HG03354 (cell line): ENCODE data around the gene CDY2B.
"Not testable (repeated sequence)": the region's sequence is repeated elsewhere in the genome, so short reads cannot be mapped to it uniquely, and the experiment has no call there.

Experiments used
- ATAC-seq: cut with Tn5 transposase; IDR thresholded peaks from one replicate; pipeline ENCODE4 v1.9.1; 2021; ENCODE audit warnings: mild to moderate bottlenecking; ENCODE audit not compliant: unreplicated experiment, poor library complexity, severe bottlenecking

Gene CDY2B

GRCh38 chrY:17880120-17880519 lies at the start of gene CDY2B:
CDY2B (minus strand) TSS chrY:17880220; CDS start chrY:17879892, 328 bp downstream.
- not testable (repeated sequence) for ATAC-seq

GRCh38 chrY:17908009-17908408 lies 28.0 kb upstream of the CDY2B start:
- not testable (repeated sequence) for ATAC-seq

- not testable (repeated sequence) for ATAC-seq
Observed at GRCh38 chrY:17907351-17907750, 27.3 kb upstream of the CDY2B start.

- not testable (repeated sequence) for ATAC-seq
Observed at GRCh38 chrY:17881697-17882096, 1.7 kb upstream of the CDY2B start.

- ATAC-seq, result not testable (repeated sequence)
Observed at GRCh38 chrY:17876767-17877166, 3.3 kb downstream of the CDY2B start.

- ATAC-seq, result not testable (repeated sequence)
Observed at GRCh38 chrY:17875401-17875800, 4.6 kb downstream of the CDY2B start.

GRCh38 chrY:17871194-17871903 lies 8.7 kb downstream of the CDY2B start:
- not testable (repeated sequence) for ATAC-seq

GRCh38 chrY:17870737-17871136 lies 9.3 kb downstream of the CDY2B start:
- ATAC-seq, result not testable (repeated sequence)

- ATAC-seq, result not testable (repeated sequence)
Observed at GRCh38 chrY:17867850-17868249, 12.2 kb downstream of the CDY2B start.

- not testable (repeated sequence) for ATAC-seq
Observed at GRCh38 chrY:17860634-17861033, 19.4 kb downstream of the CDY2B start.

GRCh38 chrY:17856963-17857848 lies 22.8 kb downstream of the CDY2B start:
- not testable (repeated sequence) for ATAC-seq

- ATAC-seq, result not testable (repeated sequence)
Observed at GRCh38 chrY:17856508-17856907, 23.5 kb downstream of the CDY2B start.

- ATAC-seq, result not testable (repeated sequence)
Observed at GRCh38 chrY:17849131-17849530, 30.9 kb downstream of the CDY2B start.

- not testable (repeated sequence) for ATAC-seq
Observed at GRCh38 chrY:17832149-17832548, 47.9 kb downstream of the CDY2B start.
